LNCaP clone FGC (cell line): ENCODE measurements around the gene MACROD2.
A peak's percentile ranks its signal among the peaks of the same experiment; 100 is the strongest.

Experiments
- DNase-seq: peaks from one replicate; pipeline ENCODE4 v3.0.0-alpha.2; 2011; ENCODE audit warnings: low read depth
- H3K4me3 ChIP-seq: 2 replicates; pipeline ENCODE4 v1.5.1; 2011; ENCODE audit warnings: mild to moderate bottlenecking, low read depth, low read length, control low read depth
- TF ChIP-seq, protein P1 (sequence below): IDR thresholded peaks from 2 replicates; pipeline ENCODE4 v1.5.1; 2012; ENCODE audit warnings: mild to moderate bottlenecking; ENCODE audit not compliant: control insufficient read depth, insufficient read depth; ENCODE audit errors: extremely low read depth

Gene MACROD2

DNA sequence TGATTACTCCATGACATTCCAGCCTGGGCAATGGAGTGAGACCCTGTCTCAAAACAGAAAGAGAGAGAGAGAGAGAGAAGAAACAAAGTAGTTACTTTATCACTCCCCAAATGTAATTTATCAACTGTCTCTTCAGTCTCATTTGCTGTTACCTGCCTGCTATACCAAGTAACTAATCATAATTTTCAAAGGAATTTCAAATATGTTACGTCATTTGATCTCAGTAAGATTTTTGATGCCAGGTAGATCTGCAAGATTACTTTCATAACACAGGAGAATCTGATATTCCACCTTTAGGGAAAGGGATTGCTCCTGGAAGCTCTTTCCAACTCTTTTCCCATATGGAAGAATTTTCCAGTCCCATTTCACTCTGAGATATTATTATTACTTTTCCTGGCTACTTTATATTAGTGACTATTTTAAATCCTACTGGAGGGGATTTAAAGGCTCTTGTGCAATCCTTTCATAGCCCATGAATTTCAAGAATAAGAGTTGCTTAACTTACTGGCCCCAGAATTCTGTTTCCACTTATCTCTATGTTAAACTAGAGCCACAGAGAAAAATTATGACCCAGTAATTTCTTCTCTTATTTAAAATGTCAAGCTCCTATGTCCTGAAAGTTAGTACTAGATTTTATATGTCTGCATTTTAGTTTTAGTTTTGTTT lies 732.3 kb downstream of the MACROD2 start:
- TF ChIP-seq, protein P1, sequence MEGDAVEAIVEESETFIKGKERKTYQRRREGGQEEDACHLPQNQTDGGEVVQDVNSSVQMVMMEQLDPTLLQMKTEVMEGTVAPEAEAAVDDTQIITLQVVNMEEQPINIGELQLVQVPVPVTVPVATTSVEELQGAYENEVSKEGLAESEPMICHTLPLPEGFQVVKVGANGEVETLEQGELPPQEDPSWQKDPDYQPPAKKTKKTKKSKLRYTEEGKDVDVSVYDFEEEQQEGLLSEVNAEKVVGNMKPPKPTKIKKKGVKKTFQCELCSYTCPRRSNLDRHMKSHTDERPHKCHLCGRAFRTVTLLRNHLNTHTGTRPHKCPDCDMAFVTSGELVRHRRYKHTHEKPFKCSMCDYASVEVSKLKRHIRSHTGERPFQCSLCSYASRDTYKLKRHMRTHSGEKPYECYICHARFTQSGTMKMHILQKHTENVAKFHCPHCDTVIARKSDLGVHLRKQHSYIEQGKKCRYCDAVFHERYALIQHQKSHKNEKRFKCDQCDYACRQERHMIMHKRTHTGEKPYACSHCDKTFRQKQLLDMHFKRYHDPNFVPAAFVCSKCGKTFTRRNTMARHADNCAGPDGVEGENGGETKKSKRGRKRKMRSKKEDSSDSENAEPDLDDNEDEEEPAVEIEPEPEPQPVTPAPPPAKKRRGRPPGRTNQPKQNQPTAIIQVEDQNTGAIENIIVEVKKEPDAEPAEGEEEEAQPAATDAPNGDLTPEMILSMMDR, result no peak
- DNase-seq, result no peak
- H3K4me3 ChIP-seq, result no peak overlapping the region

DNA sequence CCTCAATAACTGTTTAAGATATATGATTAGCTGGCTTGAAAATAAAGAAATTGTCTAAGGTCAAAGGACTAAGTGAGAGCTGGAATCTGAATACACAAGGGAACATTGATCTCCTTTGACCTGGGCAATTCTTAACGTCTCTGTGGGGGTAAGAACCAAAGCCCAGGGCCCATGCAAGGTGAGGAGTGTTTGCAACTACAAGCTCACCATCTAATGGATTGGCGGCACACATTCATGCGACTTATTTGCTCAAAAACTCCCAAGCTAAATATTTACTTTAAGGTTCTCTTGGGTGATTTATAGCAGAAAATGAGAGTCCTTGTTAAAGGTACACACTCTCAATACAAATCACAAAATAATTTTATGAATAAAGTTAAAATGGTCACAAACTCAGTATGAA lies 734.1 kb downstream of the MACROD2 start:
- DNase-seq, result no peak
- TF ChIP-seq, protein P1, result 0 out of 2 replicates have a peak, but pooled peaks have one; percentile 9

DNA sequence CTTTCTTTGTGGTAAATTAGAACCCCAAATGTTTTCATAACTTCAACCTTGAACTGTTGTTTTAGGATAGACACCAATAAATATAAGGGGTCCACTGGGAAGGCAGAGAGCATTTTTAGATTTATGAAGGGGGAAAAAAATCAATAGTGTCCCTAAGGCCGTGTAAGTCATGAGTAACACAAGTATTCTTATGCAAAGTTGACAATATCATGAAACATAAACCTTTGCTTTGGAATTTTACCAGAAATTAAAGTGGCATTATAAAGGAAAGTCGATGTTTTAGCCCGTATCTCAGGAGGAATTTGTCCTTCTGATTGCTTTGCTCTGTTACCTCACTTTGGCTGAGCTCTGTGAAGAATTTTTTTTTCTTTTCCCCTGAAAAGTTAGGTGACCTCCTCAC lies 737.0 kb downstream of the MACROD2 start:
- DNase-seq, result no peak
- H3K4me3 ChIP-seq, result no peak overlapping the region
- TF ChIP-seq, protein P1, result no peak

More for the DNA sequence above, 734.1 kb downstream of the MACROD2 start:
- no peak overlapping the region for H3K4me3 ChIP-seq

DNA sequence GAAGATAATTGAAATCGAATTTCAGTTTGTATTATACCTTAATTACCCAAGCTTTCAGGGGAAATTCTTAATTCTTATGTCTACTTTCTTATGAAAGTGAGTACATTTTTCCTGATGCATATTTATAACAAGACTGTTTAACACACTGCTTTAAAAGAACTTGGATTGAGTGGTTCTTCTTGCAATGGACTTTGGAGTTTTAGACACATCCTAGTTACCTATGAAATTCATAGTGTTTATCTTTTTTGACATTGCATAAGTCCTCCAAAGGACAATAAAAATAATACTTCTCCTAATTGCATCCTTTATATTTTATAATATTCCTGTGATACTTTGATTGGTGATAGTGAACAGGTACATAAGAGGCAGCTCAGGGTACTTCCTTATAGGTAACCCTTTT lies 737.7 kb downstream of the MACROD2 start:
- no peak overlapping the region for H3K4me3 ChIP-seq
- TF ChIP-seq, protein P1, result no peak
- DNase-seq, result no peak

DNA sequence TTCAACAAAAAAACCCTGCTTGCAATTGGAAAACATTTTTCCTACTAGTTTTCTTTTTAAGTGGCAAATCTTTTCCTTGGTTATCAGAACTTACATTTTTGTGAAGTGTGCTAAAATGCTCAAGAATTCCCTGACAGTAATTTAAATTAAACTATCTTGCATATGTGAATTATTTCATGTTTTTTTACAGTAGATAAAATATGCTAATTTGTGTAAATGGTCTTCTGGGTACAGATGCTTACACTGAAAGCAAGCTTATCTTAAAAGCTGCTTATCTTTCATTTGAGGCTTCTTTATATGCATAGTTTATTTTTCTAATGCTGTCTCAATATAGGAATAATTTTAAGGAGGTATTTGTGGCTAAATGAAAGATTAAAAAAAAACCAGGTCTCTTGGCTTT lies 745.1 kb downstream of the MACROD2 start:
- H3K4me3 ChIP-seq, result no peak overlapping the region
- TF ChIP-seq, protein P1, result no peak
- DNase-seq, result no peak

DNA sequence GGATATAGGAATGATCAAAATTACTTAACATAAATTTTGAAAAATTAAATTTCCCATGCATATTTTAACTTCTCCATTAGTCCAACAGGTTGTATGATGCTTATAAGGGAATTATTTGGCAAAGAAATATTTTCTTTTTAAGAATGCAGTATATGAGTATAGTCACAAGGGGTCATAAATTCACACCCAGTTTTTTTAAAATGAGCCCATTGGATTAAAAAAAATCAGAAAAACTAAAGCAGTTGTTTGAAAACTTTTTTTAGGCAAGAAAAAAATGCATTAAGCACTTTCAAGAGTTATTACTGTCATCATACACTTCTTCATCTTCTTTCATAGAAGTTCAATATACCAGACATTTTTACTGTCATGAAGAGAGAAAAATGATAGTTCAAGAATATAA lies 746.3 kb downstream of the MACROD2 start:
- H3K4me3 ChIP-seq, result no peak overlapping the region
- TF ChIP-seq, protein P1, result no peak
- DNase-seq, result no peak

DNA sequence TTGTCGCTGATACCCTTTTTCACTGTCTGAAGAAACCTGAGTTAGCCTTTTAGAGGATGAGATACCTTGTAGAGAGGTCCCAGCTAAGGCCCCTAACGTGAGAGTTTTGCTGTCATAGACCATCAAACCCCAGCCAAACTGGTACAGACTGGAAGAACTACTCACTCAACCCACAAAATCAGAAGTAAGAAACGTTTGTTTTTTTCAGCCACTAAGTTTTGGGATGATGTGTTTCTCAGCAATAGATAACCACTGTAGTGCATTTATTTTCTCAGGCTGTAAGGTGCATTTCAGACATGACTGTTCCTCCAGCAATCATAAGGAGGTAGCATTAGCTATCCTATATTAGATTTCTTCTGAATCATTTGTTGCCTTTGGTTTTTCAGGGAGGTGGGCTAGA lies 749.4 kb downstream of the MACROD2 start:
- no peak overlapping the region for H3K4me3 ChIP-seq
- DNase-seq, result no peak
- TF ChIP-seq, protein P1, result no peak
